Liver (tissue), 3 donors: ENCODE results near the gene KIAA0930.

ENCODE experiments used
- CTCF ChIP-seq: fragments of 150-350 bp; IDR thresholded peaks from 2 replicates; pipeline ENCODE4 v1.5.1; 2017; ENCODE audit warnings: improper control_type of control experiment, low read depth, low read length; ENCODE audit not compliant: missing input control
- GABPA ChIP-seq, 2 donors: IDR thresholded peaks in 1 of 2; conservative IDR thresholded peaks in 1 of 2; 2 replicates each; pipeline ENCODE4 v1.6.1; 2016; ENCODE audit warnings: antibody characterized with exemption in 2 of 2, mild to moderate bottlenecking in 1 of 2, moderate library complexity in 1 of 2
- JUND ChIP-seq, 2 donors: IDR thresholded peaks; 2 replicates each; pipeline ENCODE4 v1.6.1; 2016; ENCODE audit warnings: antibody characterized with exemption in 2 of 2
- RAD21 ChIP-seq, 2 donors: IDR thresholded peaks; 2 replicates each; pipeline ENCODE4 v1.6.1; 2016; ENCODE audit warnings: antibody characterized with exemption in 2 of 2, mild to moderate bottlenecking in 2 of 2
- REST ChIP-seq: IDR thresholded peaks from 2 replicates; pipeline ENCODE4 v1.6.1; 2016; ENCODE audit warnings: antibody characterized with exemption, mild to moderate bottlenecking
- YY1 ChIP-seq: IDR thresholded peaks from 2 replicates; pipeline ENCODE4 v1.6.1; 2016; ENCODE audit warnings: antibody characterized with exemption, mild to moderate bottlenecking
- donor health status: healthy.
- donor health status: healthy.

- TF ChIP-seq CTCF = no peak
- TF ChIP-seq RAD21 (IDR thresholded peaks at IDR 0.05) = no peak
- no peak for TF ChIP-seq JUND (IDR thresholded peaks at IDR 0.05)
- no peak for TF ChIP-seq GABPA (IDR thresholded peaks at IDR 0.05 in 1 of 2, conservative IDR thresholded peaks at IDR 0.05 in 1 of 2)
- TF ChIP-seq YY1 = no peak
- no peak for TF ChIP-seq REST
Observed at GRCh38 chr22:45270095-45271020, 29.7 kb upstream of the KIAA0930 start.
